ENCODE results near the gene FAHD2A. TPM values are rescaled to one million over a fixed set of nuclear protein-coding genes. Genes with fewer than 3 reads are reported as not detected.
"Not testable (repeated sequence)": the region's sequence is repeated elsewhere in the genome, so short reads cannot be mapped to it uniquely, and the experiment has no call there.

FAHD2A gene
- total RNA-seq, 1 experiment from 2014 or later = 43.5 TPM

DNA sequence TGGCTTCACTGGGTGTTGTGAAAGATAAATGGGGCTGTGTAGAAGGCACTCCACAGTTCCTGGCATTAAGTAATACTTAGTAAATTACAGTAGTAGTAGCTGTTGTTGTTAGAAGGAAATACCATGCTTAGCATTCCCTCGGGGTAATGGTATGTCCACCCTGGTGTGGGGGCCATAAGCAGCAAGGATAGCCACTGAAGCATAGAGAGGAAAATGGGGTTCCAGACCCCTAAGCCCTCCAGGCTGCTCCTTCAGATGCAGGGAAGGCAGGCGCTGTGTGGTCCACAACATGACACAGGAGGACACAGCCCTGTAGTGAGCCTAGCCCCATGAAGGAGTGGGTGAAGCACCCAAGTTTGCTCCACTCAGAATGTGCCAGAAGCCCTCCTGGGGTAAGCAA lies 31.5 kb downstream of the FAHD2A start:
- not testable (repeated sequence) for DNase-seq (ENCODE audit: low spot score)

DNA sequence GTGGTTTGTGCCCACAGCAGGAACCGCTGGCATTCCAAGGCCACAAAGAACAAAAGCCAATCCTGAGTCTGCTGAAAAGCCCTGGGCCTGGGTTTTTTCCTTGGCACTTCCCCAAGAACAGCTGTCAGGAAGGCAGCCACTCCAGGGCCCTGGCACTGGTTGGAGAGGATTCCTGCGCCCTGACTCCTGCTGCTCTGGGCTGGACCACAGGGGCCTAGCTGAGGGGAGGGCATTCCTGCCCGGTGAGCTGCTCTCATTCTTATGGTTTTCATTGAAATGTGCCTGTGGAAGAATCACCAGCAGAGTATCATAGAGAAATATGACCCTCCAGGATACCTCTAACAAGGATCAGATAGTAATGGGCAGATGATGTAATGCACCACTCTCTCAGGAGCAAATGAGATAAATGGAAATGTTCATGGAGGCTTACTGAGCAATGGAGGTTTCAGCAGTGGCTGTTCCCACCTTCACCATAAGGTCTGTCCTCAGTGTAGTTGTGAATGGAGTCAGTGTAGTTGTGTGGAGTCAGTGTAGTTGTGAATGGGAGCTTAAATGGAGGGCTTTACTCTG lies 32.1 kb downstream of the FAHD2A start:
- DNase-seq (ENCODE audit: low spot score) = peak; percentile 72

DNA sequence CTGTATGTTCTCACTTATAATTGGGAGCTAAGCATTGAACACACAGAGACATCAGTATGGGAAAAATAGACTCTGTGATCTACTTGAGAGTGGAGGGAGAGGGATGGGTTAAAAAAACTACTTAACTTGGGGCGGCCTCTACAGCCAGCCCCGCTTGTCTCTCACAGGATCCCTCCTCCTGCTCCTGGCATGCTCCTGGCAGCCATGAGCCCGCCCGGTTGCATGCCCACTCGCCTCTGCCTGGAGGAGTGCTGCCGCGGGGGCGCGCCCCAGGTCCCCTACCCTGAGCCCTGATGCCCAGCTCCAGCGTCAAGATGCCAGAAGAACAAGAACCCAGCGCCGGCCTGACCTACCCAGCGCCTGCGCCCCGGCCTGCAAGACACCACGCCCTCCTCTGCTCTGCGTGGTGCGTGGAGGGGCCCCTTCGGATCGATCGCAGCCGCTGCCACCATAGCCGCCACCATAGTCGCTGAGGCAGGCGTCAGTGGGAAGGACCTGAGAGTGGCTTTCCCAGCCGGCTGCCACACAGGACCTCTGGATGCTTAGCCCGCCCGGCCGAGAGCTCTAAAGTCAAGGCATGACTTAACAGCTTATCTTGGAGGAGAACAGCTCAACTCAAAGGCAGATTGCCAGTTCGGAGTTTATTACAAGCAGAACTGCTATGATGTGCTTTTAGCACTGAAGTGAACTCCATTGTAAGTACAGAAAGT lies 32.8 kb downstream of the FAHD2A start:
- not testable (repeated sequence) for DNase-seq (ENCODE audit: low spot score)

DNA sequence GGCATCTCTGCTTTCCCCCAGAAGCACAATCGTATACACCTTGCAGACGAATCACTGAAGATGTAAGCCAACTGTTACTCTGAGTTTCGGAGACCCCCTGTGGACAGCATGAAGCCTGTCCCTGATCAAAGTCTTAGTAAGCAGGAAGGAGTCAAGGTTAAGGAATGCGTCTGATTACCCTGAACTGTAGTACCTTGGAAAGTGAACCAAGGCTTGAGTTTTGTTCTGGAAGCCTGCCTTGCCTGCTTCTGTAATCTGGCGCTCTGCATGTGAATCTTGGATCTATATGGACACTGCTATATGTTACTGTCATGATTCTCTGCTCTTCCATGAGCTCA lies 33.3 kb downstream of the FAHD2A start:
- DNase-seq (ENCODE audit: low spot score) = not testable (repeated sequence)

DNA sequence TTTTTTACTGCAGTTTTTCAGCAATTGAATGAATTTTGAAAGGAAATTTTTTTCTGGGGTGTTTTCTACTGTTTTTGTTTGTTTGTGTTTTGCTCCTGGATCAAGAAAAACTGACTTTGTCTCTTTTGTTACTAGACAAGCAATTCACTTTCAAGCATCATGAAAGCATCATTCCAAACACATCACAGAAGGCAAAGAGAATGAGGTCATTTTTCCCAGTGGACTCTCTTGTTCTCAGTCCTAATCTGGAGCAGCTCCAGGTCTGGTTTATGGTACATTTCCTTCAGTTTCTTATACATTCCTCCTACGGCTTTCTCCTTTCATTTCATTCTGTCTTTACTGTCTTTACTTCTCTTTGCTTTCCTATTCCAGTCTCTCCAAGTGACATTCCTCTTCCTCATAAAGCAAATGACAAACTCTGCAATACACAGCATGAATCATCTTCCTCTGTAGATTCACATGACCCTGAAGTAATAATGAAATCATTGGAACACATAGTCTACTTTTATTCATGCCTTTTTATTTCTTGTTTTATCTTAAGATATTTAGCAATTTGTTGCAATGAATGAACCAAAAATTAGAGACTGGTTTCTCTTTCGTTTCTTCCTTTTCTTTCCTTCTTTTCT lies 40.1 kb downstream of the FAHD2A start:
- DNase-seq (ENCODE audit: low spot score) = not testable (repeated sequence)

DNA sequence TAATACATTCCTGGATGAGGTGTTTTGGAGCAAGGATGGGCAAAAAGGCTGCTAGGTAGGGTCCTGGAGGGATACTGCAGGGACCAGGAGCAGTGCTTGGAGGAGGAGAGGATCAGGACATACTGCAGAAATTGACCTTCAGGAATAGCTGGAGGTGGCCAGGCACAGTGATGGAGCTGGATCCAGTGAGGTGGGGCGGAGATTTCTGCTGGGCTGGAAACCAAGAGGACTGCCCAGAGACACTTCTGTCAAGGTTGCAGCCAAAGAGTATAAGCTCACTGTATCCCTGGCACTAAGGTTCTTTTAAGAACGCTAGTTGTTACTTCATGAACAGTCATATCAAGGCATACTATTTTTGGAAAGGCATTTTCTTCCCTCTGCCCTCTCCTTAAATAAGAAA lies 42.8 kb downstream of the FAHD2A start:
- DNase-seq (ENCODE audit: low spot score) = not testable (repeated sequence)

DNA sequence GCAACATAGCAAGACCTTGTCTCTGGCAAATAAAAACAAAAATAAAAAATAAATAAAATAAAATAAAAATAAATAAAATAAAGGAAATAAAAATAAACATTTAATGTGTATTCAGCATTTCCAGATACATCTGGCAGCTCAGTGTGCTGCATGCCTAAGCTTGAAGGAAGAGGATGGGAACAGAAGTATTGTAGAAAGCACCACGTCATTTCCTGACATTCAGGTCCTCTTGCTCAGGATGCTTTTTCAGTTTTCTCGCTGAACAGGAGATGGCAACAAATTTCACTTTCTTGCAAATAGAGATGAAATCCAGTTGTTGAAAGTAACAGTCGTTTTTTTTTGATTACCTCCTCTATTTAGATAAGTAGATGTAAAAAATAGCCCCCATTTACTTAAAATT lies 60.8 kb downstream of the FAHD2A start:
- DNase-seq (ENCODE audit: low spot score) = not testable (repeated sequence)

Other genes starting within 250 kb of the FAHD2A start
- gene ZNF514, start 242.9 kb upstream of the FAHD2A start, total RNA-seq (2014; rRNA removed; shearing (Covaris generic)) = 3.3 and 8.2 TPM in 2 replicates
- gene ZNF2, start 236.9 kb upstream of the FAHD2A start, total RNA-seq (2014; rRNA removed; shearing (Covaris generic)) = 4.1 and 6.7 TPM in 2 replicates
- gene ZNF892, start 195.2 kb upstream of the FAHD2A start, total RNA-seq (2014; rRNA removed; shearing (Covaris generic)) = 0.41 TPM in 1 of 2 replicates, not detected in the other
- gene PROM2, start 128.3 kb upstream of the FAHD2A start, total RNA-seq (2014; rRNA removed; shearing (Covaris generic)) = 0.31 and 1.3 TPM in 2 replicates
- 3.8 and 7.3 TPM in 2 replicates for gene KCNIP3, start 105.4 kb upstream of the FAHD2A start, total RNA-seq (2014; rRNA removed; shearing (Covaris generic))
- gene TRIM43B, start 82.0 kb downstream of the FAHD2A start, total RNA-seq (2014; rRNA removed; shearing (Covaris generic)) = not detected in 2 replicates
- not detected in 2 replicates for gene TRIM43, start 189.3 kb downstream of the FAHD2A start, total RNA-seq (2014; rRNA removed; shearing (Covaris generic))

Data from A172 (cell line).